Measurements from ENCODE around the gene EMC9. TPM values are rescaled to one million over a fixed set of nuclear protein-coding genes. Genes with fewer than 3 reads are reported as not detected.
"Not testable (repeated sequence)": the region's sequence is repeated elsewhere in the genome, so short reads cannot be mapped to it uniquely, and the experiment has no call there.

Gene EMC9
- total RNA-seq, 2 donors from 2014 or later = 9.9 to 21.1 TPM

DNA sequence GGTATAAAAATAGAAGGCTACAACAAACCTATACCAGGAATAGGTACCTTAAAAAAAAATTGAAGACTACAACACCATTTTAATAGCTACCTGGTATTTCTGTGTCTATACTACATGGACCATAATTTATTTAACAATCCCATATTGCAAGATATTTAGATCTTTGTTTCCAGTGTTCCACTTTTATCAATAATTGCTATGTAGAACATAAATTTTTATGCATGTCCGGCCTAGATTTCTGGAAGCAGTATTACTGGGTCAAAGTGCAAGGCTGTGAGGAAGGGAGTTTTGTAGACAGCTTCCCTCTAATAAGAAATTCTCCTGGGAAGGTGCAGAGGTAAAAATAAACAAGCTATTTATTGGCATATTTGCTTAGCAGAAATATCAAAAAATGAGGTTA lies 30.9 kb downstream of the EMC9 start:
- Histone ChIP-seq H3K27me3 (no peaks in the 10 kb centered on the region), H3K27ac (peak overlapping the region in 3 of 4 donors; percentile 39 to 54 (median 53))

DNA sequence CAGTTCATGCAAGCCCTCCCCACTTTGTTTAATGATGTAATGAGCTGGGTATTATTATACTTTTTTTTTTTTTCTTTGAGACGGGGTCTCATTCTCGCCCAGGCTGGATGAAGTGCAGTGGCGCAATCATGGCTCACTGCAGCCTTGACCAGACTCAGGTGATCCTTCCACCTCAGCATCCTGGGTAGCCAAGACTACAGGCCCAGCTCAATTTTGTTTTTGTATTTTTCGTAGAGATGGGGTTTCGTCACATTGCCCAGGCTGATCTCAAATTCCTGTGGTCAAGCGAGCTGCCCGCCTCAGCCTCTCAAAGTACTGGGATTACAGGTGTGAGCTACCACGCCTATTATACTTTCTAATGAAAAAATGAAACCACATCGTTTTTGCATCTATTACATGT lies 31.3 kb downstream of the EMC9 start:
- Histone ChIP-seq H3K36me3 (replicated peaks in 1 of 2; ENCODE audit: insufficient read depth in 1 of 2, low read depth in 2 of 2) (no peaks in the 10 kb centered on the region), H3K27ac (peak overlapping the region in 3 of 4 donors; percentile 39 to 54 (median 53)), H3K4me3 (no peak overlapping the region), H3K27me3 (no peaks in the 10 kb centered on the region), H3K4me1 (peaks cover 34% of the 10 kb centered on the region), H3K9me3 (no peaks in the 10 kb centered on the region)
- 79% methylated on average over 9 of the region's 9 CpGs for WGBS, 2 donors
- DNase-seq (no peak), ATAC-seq (no peak)
- TF ChIP-seq POLR2A (IDR thresholded peaks at IDR 0.05) = no peak
- TF ChIP-seq, protein P1, sequence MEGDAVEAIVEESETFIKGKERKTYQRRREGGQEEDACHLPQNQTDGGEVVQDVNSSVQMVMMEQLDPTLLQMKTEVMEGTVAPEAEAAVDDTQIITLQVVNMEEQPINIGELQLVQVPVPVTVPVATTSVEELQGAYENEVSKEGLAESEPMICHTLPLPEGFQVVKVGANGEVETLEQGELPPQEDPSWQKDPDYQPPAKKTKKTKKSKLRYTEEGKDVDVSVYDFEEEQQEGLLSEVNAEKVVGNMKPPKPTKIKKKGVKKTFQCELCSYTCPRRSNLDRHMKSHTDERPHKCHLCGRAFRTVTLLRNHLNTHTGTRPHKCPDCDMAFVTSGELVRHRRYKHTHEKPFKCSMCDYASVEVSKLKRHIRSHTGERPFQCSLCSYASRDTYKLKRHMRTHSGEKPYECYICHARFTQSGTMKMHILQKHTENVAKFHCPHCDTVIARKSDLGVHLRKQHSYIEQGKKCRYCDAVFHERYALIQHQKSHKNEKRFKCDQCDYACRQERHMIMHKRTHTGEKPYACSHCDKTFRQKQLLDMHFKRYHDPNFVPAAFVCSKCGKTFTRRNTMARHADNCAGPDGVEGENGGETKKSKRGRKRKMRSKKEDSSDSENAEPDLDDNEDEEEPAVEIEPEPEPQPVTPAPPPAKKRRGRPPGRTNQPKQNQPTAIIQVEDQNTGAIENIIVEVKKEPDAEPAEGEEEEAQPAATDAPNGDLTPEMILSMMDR (IDR thresholded peaks at IDR 0.05) = no peak
- intact Hi-C loops (cut with DNase I) = no loop called here

More for the DNA sequence above, 30.9 kb downstream of the EMC9 start:
- WGBS, 2 donors = 11 to 13% methylated on average over 1 of the region's 1 CpG
- TF ChIP-seq, protein P1 (IDR thresholded peaks at IDR 0.05) = no peak
- no peaks in the 10 kb centered on the region for H3K9me3 ChIP-seq
- ATAC-seq (no peak), DNase-seq (no peak)
- peaks cover 34% of the 10 kb centered on the region for H3K4me1 ChIP-seq
- H3K36me3 ChIP-seq (replicated peaks in 1 of 2; ENCODE audit: insufficient read depth in 1 of 2, low read depth in 2 of 2) = no peaks in the 10 kb centered on the region
- intact Hi-C loops (cut with DNase I) = no loop called here
- H3K4me3 ChIP-seq = no peak overlapping the region

DNA sequence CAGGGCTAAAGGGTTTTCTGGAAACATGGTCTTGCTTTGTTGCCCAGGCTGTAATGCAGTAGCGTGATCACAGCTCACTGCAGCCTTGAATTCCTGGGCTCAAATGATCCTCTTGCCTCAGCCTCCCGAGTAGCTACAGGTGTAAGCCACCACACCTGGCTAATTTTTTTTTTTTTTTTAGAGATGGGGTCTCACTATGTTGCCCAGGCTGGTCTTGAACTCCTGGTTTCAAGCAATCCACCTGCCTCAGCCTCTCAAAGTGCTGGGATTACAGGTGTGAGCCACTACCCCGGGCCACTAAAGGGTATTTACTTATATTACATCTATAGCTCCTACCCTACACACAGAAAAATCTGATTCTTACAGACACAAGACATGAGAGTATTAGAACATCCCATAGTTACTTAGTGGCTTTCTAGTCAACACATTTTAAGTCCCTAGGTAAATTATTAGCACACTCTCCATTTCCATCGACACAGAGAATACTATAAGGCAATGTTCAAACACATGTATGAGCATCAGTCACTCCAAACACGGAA lies 33.0 kb downstream of the EMC9 start:
- DNase-seq (no peak), ATAC-seq (no peak)
- no peaks in the 10 kb centered on the region for H3K9me3 ChIP-seq
- intact Hi-C loops (cut with DNase I) = loop anchor here (5.0 kb wide), 1 partner anchor 51 kb away; no protein-coding TSS in a partner anchor
- peak in 1 of 3 donors; percentile 21 for TF ChIP-seq POLR2A (IDR thresholded peaks at IDR 0.05)
- TF ChIP-seq, protein P1 (IDR thresholded peaks at IDR 0.05) = no peak
- H3K4me1 ChIP-seq = peaks cover 30% of the 10 kb centered on the region
- no peak overlapping the region for H3K4me3 ChIP-seq
- H3K27me3 ChIP-seq = no peaks in the 10 kb centered on the region
- 24 to 30% methylated on average over 5 of the region's 5 CpGs for WGBS, 2 donors
- H3K27ac ChIP-seq = peak overlapping the region; percentile 20 to 69 (median 62)
- H3K36me3 ChIP-seq (replicated peaks in 1 of 2; ENCODE audit: insufficient read depth in 1 of 2, low read depth in 2 of 2) = peaks cover 0 to 4% of the 10 kb centered on the region in 2 donors

DNA sequence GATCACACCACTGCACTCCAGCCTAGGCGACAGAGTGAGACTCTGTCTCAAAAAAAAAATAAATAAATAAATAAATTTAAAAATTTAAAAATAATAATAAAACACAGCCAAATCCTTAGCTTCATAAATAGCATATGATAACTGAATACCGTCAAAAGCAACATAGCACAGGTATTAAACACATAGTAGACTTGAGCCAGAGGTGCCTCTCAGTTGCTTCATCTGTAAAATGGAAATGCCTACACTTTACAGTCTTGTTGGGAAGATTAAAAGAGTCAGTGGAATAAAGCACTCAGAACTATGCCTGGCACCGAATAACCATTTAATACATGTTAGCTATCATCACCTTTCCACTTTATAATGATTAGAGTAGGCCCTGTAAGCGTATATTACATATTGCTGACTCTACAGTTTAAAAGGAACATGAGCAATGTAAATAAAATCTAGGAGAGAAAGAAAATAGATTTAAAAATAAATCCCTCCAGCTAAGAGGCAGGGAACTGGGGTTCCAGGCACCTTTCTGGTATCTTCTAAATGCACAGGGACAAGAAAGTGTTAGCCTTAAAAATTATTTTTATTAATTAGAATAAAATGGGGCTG lies 34.6 kb downstream of the EMC9 start:
- Histone ChIP-seq H3K9me3 (no peaks in the 10 kb centered on the region), H3K27ac (no peak overlapping the region), H3K36me3 (replicated peaks in 1 of 2; ENCODE audit: insufficient read depth in 1 of 2, low read depth in 2 of 2) (peaks cover 0 to 5% of the 10 kb centered on the region in 2 donors), H3K4me3 (no peak overlapping the region), H3K4me1 (peaks cover 31% of the 10 kb centered on the region), H3K27me3 (no peaks in the 10 kb centered on the region)
- WGBS, 2 donors = 72 to 80% methylated on average over 4 of the region's 4 CpGs
- no peak for TF ChIP-seq POLR2A (IDR thresholded peaks at IDR 0.05)
- TF ChIP-seq, protein P1 (IDR thresholded peaks at IDR 0.05) = no peak
- ATAC-seq (no peak), DNase-seq (no peak)
- intact Hi-C loops (cut with DNase I) = loop anchor here (5.0 kb wide), 1 partner anchor 49 kb away; no protein-coding TSS in a partner anchor

DNA sequence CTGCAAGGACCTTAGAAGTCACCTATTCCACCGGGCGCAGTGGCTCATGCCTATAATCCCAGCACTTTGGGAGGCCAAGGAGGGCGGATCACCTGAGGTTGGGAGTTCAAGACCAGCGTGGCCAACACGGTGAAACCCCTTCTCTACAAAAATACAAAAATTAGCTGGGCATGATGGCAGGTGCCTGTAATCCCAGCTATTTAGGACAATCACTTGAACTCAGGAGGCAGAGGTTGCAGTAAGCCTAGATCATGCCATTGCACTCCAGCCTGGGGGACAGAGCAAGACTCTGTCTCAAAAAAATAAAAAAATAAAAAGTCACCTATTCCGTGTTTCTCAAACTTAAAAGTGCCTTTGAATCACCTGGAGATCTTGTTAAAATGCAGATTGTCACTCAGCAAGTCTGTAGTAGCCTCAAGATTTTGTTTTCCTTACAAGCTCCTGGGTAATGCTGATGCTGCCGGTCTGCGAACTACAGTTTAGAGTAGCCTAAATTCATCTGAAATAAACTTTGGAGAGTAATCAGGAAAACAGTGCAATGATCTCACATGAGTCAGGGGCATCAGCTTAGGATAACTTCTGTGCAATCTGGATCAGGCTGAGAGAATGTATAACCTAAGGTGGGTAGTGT lies 35.7 kb downstream of the EMC9 start:
- intact Hi-C loops (cut with DNase I) = loop anchor here (5.0 kb wide), 1 partner anchor 48 kb away; no protein-coding TSS in a partner anchor
- 80 to 91% methylated on average over 8 of the region's 8 CpGs for WGBS, 2 donors
- H3K9me3 ChIP-seq; H3K27me3 ChIP-seq; DNase-seq; H3K4me3 ChIP-seq; ATAC-seq; H3K36me3 ChIP-seq (replicated peaks in 1 of 2; ENCODE audit: insufficient read depth in 1 of 2, low read depth in 2 of 2): not testable (repeated sequence)
- H3K4me1 ChIP-seq = peaks cover 30% of the 10 kb centered on the region
- peak overlapping the region in 1 of 4 donors; percentile 26 for H3K27ac ChIP-seq
